H1 (cell line): ENCODE results near the gene SSPN. TPM values are rescaled to one million over a fixed set of nuclear protein-coding genes. Genes with fewer than 3 reads are reported as not detected.

Experiments used
- CTCF ChIA-PET: fragments of 300-600 bp; sonication (Branson Sonifier 250); formaldehyde crosslinking; loops from one replicate; lab custom pipeline; 2021; ENCODE audit not compliant: partially characterized antibody; lab: Charles Lee
- POLR2A ChIA-PET: fragments of 300-600 bp; sonication (Branson Sonifier 250); formaldehyde crosslinking; loops from one replicate; lab custom pipeline; 2021; ENCODE audit warnings: inconsistent platforms; ENCODE audit not compliant: partially characterized antibody; lab: Charles Lee
- DNase-seq, 2 experiments: peaks; one replicate each; pipeline versions ENCODE4 v3.0.0 to v3.0.0-alpha.2; 2010 to 2022; ENCODE audit warnings: low spot score in 2 of 2, low read depth in 1 of 2, mixed read lengths in 1 of 2
- FAIRE-seq: peaks from 2 replicates; lab custom pipeline; 2011; peaks lifted over from hg19 to GRCh38; lab: Jason Lieb, UNC
- H2AFZ ChIP-seq: 2 replicates; pipeline ENCODE4 v1.8.1; 2012; ENCODE audit warnings: low read length, inconsistent platforms
- H2AK5ac ChIP-seq: 2 replicates; pipeline ENCODE4 v1.6.1; 2013; ENCODE audit warnings: low read depth, low read length
- H2BK120ac ChIP-seq: replicated peaks from 2 replicates; pipeline ENCODE3; 2013; ENCODE audit warnings: low read depth, low read length, inconsistent platforms
- H2BK12ac ChIP-seq: 2 replicates; pipeline ENCODE4 v1.6.1; 2013; ENCODE audit warnings: low read depth, low read length
- H2BK15ac ChIP-seq: 2 replicates; pipeline ENCODE4 v1.6.1; 2013; ENCODE audit warnings: low read length
- H2BK20ac ChIP-seq: 2 replicates; pipeline ENCODE4 v1.6.1; 2013; ENCODE audit warnings: low read length
- H2BK5ac ChIP-seq: 2 replicates; pipeline ENCODE4 v1.6.1; 2013; ENCODE audit warnings: low read depth, low read length
- H3K14ac ChIP-seq: 2 replicates; pipeline ENCODE4 v1.6.1; 2013; ENCODE audit warnings: inconsistent platforms; ENCODE audit not compliant: insufficient read length
- H3K18ac ChIP-seq: 2 replicates; pipeline ENCODE4 v1.6.1; 2013; ENCODE audit warnings: low read length; ENCODE audit errors: extremely low read depth
- H3K23ac ChIP-seq: 2 replicates; pipeline ENCODE4 v1.6.1; 2013; ENCODE audit warnings: inconsistent platforms; ENCODE audit not compliant: insufficient read length
- H3K23me2 ChIP-seq: 2 replicates; pipeline ENCODE4 v1.6.1; 2013; ENCODE audit warnings: low read depth, low read length
- H3K27ac ChIP-seq: 2 replicates; pipeline ENCODE4 v1.6.1; 2011; ENCODE audit warnings: low read depth, low read length, inconsistent platforms
- H3K27me3 ChIP-seq, 4 experiments: replicated peaks in 1 of 4; 1 replicate in 1 of 4; 2 replicates in 3 of 4; pipeline versions ENCODE4 v1.6.1 to v1.8.1; 2011 to 2013; ENCODE audit warnings: low read length in 3 of 4, mild to moderate bottlenecking in 3 of 4, inconsistent platforms in 2 of 4, mixed read lengths in 2 of 4, moderate library complexity in 1 of 4; ENCODE audit not compliant: control insufficient read depth in 3 of 4, insufficient read depth in 3 of 4; ENCODE audit errors: extremely low read depth in 1 of 4
- H3K36me3 ChIP-seq, 4 experiments: 2 replicates each; pipeline versions ENCODE4 v1.6.1 to v1.8.1; 2011 to 2013; ENCODE audit warnings: mild to moderate bottlenecking in 4 of 4, low read length in 3 of 4, moderate library complexity in 2 of 4, control low read depth in 1 of 4, inconsistent platforms in 1 of 4; ENCODE audit not compliant: insufficient read depth in 4 of 4, control insufficient read depth in 2 of 4
- H3K4ac ChIP-seq: replicated peaks from 2 replicates; pipeline ENCODE3; 2013; ENCODE audit warnings: low read length, low read depth, mixed read lengths, inconsistent platforms; ENCODE audit not compliant: insufficient read length
- H3K4me1 ChIP-seq, 4 experiments: replicated peaks in 1 of 4; 1 replicate in 1 of 4; 2 replicates in 3 of 4; pipeline versions ENCODE4 v1.6.1 to v1.8.1; 2011 to 2013; ENCODE audit warnings: low read length in 3 of 4, inconsistent platforms in 2 of 4, mixed read lengths in 1 of 4; ENCODE audit not compliant: insufficient read depth in 4 of 4, control insufficient read depth in 3 of 4
- H3K4me2 ChIP-seq, 2 experiments: 2 replicates each; pipeline versions ENCODE4 v1.6.1 to v1.8.1; 2011 to 2013; ENCODE audit warnings: low read depth in 2 of 2, low read length in 2 of 2, control low read depth in 1 of 2, inconsistent platforms in 1 of 2, mild to moderate bottlenecking in 1 of 2; ENCODE audit not compliant: insufficient read depth in 1 of 2
- H3K4me3 ChIP-seq, 4 experiments: fragments of 200-600, 300-600 bp in 1 of 4; sonication (generic), shearing (Covaris generic), sonication (Bioruptor Twin) in 1 of 4; 2 replicates each; pipeline versions ENCODE4 v1.5.1 to v1.8.1; 2011 to 2016; ENCODE audit warnings: low read length in 4 of 4, low read depth in 3 of 4, control low read depth in 2 of 4, inconsistent platforms in 2 of 4, mild to moderate bottlenecking in 2 of 4, mixed read lengths in 1 of 4, moderate library complexity in 1 of 4; ENCODE audit not compliant: insufficient read depth in 2 of 4; ENCODE audit errors: extremely low read depth in 1 of 4
- H3K56ac ChIP-seq: replicated peaks from 2 replicates; pipeline ENCODE3; 2013; ENCODE audit warnings: low read depth, mild to moderate bottlenecking, mixed read lengths, low read length, inconsistent platforms; ENCODE audit not compliant: insufficient read length
- H3K79me1 ChIP-seq: 2 replicates; pipeline ENCODE4 v1.6.1; 2013; ENCODE audit warnings: low read depth, low read length, control low read depth
- H3K79me2 ChIP-seq, 2 experiments: 2 replicates each; pipeline versions ENCODE4 v1.6.1 to v1.8.1; 2012 to 2013; ENCODE audit warnings: low read length in 2 of 2, mild to moderate bottlenecking in 2 of 2, inconsistent platforms in 1 of 2; ENCODE audit not compliant: insufficient read depth in 2 of 2, control insufficient read depth in 1 of 2
- H3K9ac ChIP-seq, 4 experiments: replicated peaks in 1 of 4; 1 replicate in 1 of 4; 2 replicates in 3 of 4; pipeline versions ENCODE4 v1.6.1 to v1.8.1; 2011 to 2013; ENCODE audit warnings: low read depth in 3 of 4, low read length in 3 of 4, control low read depth in 2 of 4, mild to moderate bottlenecking in 2 of 4, moderate library complexity in 2 of 4, inconsistent platforms in 1 of 4; ENCODE audit errors: extremely low read depth in 1 of 4
- H3K9me3 ChIP-seq, 2 experiments: 2 replicates each; pipeline versions ENCODE4 v1.6.1 to v1.8.1; 2012 to 2013; ENCODE audit warnings: mild to moderate bottlenecking in 2 of 2, moderate library complexity in 2 of 2, control low read depth in 1 of 2, inconsistent platforms in 1 of 2, low read depth in 1 of 2, low read length in 1 of 2, mixed read lengths in 1 of 2; ENCODE audit not compliant: insufficient read depth in 2 of 2
- H4K20me1 ChIP-seq, 2 experiments: replicated peaks in 1 of 2; 2 replicates each; pipeline versions ENCODE3 to v1.8.1; 2011 to 2013; ENCODE audit warnings: inconsistent platforms in 2 of 2, low read length in 2 of 2, mild to moderate bottlenecking in 1 of 2; ENCODE audit not compliant: insufficient read depth in 2 of 2, control insufficient read depth in 1 of 2
- H4K5ac ChIP-seq: 2 replicates; pipeline ENCODE4 v1.6.1; 2013; ENCODE audit warnings: low read length, low read depth, mixed read lengths, inconsistent platforms; ENCODE audit not compliant: insufficient read length
- H4K8ac ChIP-seq: 2 replicates; pipeline ENCODE4 v1.8.0; 2013; ENCODE audit warnings: mild to moderate bottlenecking, moderate library complexity, low read length, inconsistent platforms; ENCODE audit not compliant: insufficient read depth; ENCODE audit errors: extremely low read depth
- H4K91ac ChIP-seq: replicated peaks from 2 replicates; pipeline ENCODE3; 2013; ENCODE audit warnings: low read length, mixed read lengths, inconsistent platforms; ENCODE audit not compliant: insufficient read length
- ASH2L ChIP-seq: fragments of 200-600, 300-600 bp; sonication (generic); IDR thresholded peaks from one replicate; pipeline ENCODE4 v1.7.1; 2017; ENCODE audit warnings: low read length
- CEBPB ChIP-seq: IDR thresholded peaks from 2 replicates; pipeline ENCODE4 v1.6.1; 2012; ENCODE audit warnings: low read depth, low read length
- CHD2 ChIP-seq: IDR thresholded peaks from 2 replicates; pipeline ENCODE4 v1.6.1; 2012; ENCODE audit warnings: low read length, improper control_type of control experiment
- EP300 ChIP-seq, 2 experiments: IDR thresholded peaks; 1 replicate in 1 of 2; 2 replicates in 1 of 2; pipeline ENCODE4 v1.6.1; 2011 to 2012; ENCODE audit warnings: low read depth in 2 of 2, low read length in 2 of 2, mild to moderate bottlenecking in 2 of 2, borderline replicate concordance in 1 of 2, inconsistent platforms in 1 of 2, moderate library complexity in 1 of 2
- EZH2 ChIP-seq: fragments of 200-600 bp; sonication (generic); IDR thresholded peaks from 2 replicates; pipeline ENCODE4 v1.7.1; 2012; ENCODE audit warnings: low read depth, mild to moderate bottlenecking, moderate library complexity, low read length, inconsistent platforms; ENCODE audit not compliant: severe bottlenecking
- JUN ChIP-seq: IDR thresholded peaks from 2 replicates; pipeline ENCODE4 v1.6.1; 2011; ENCODE audit warnings: low read depth, mild to moderate bottlenecking, improper control_type of control experiment, low read length
- PHF8 ChIP-seq: fragments of 200-600 bp; sonication (generic); conservative IDR thresholded peaks from 2 replicates; pipeline ENCODE4 v1.7.1; 2012; ENCODE audit warnings: low read depth, mild to moderate bottlenecking, inconsistent platforms, low read length, moderate library complexity
- RFX5 ChIP-seq: IDR thresholded peaks from 2 replicates; pipeline ENCODE4 v1.6.1; 2011; ENCODE audit warnings: low read depth, low read length, improper control_type of control experiment, borderline replicate concordance
- SIN3A ChIP-seq, 2 experiments: IDR thresholded peaks in 1 of 2; conservative IDR thresholded peaks in 1 of 2; 2 replicates each; pipeline ENCODE4 v1.6.1; 2011 to 2012; ENCODE audit warnings: low read length in 2 of 2, improper control_type of control experiment in 1 of 2, low read depth in 1 of 2, mild to moderate bottlenecking in 1 of 2
- SIRT6 ChIP-seq: IDR thresholded peaks from one replicate; pipeline ENCODE4 v1.7.1; 2012; ENCODE audit warnings: low read length, inconsistent platforms
- SP2 ChIP-seq: IDR thresholded peaks from 2 replicates; pipeline ENCODE4 v1.6.1; 2012; ENCODE audit warnings: mild to moderate bottlenecking, low read length, inconsistent platforms
- SRF ChIP-seq: IDR thresholded peaks from 2 replicates; pipeline ENCODE4 v1.6.1; 2011; ENCODE audit warnings: mild to moderate bottlenecking, low read depth, low read length, moderate library complexity
- TCF12 ChIP-seq: IDR thresholded peaks from 2 replicates; pipeline ENCODE4 v1.6.1; 2011; ENCODE audit warnings: low read depth, mild to moderate bottlenecking, low read length
- WGBS, 2 experiments: shearing (Covaris generic) in 1 of 2; methylation state at CpG; one replicate each; pipeline versions ENCODE4 v1.1.6 to v1.1.7; 2013 to 2015; ENCODE audit warnings: low lambda C conversion rate in 2 of 2, mixed read lengths in 2 of 2, inconsistent platforms in 1 of 2, low coverage in 1 of 2, missing lambda C conversion rate in 1 of 2; ENCODE audit not compliant: insufficient replicate concordance in 2 of 2, insufficient coverage in 1 of 2, insufficient read length in 1 of 2; ENCODE audit errors: extremely low coverage in 1 of 2, missing lambda C conversion rate in 1 of 2; 5-methylcytosine and 5-hydroxymethylcytosine counted together
- polyA plus RNA-seq, 7 experiments: library from polyadenylated mRNA; depleted of rRNA in 3 of 7; stranded (reverse) in 5 of 7; unstranded in 2 of 7; fragments of >200 nt in 5 of 7; fragments of 200-250 nt in 2 of 7; gene quantifications; 1 replicate in 5 of 7; 2 replicates in 1 of 7; 4 replicates in 1 of 7; pipeline versions ENCODE4 v1.2.1 to v1.2.3, GENCODE V29; 2011 to 2013; ENCODE audit warnings: missing spikeins in 2 of 7, mixed read lengths in 2 of 7
- total RNA-seq: library from RNA; stranded (reverse); fragmentation: NEBNext Ultra II Directional; extraction: Animal tissue kit (Norgen Biotek cat#: 25700); gene quantifications from 2 replicates; pipeline ENCODE4 v1.2.1, GENCODE V29; 2021
- TF ChIP-seq, protein P1 (sequence below): IDR thresholded peaks from 2 replicates; pipeline ENCODE4 v1.6.1; 2012; ENCODE audit warnings: low read length, inconsistent platforms

The SSPN gene
- total and polyA plus RNA-seq, 2 of the 8 experiments (the other 6 are each of a cell fraction or from before 2014, with no cell fraction given), result 0.86 to 1.8 TPM

DNA sequence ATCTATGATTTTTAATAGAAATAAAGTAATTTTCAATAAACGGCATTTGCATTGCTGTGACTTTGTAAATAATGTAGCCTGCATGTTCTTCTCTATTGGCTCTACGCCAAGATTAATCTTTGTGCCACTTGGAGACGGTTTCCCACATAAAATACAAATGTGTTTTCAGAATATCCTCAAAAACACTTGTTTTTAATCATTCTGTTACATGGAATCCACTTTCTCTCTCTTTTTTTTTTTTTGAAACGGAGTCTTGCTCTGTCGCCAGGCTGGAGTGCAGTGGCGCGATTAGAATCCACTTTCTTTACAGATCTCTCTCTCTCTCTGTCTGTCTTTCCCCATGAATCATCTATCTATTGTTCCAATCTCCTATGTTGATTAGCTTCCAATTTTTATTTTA is 22.8 kb upstream of the SSPN start:
- no peaks in the 10 kb centered on the region for H3K36me3 ChIP-seq
- 88% methylated on average over 7 of the region's 7 CpGs; no CpG with 5 or more reads in 1 of the 2 experiments for WGBS, 2 experiments
- H2AFZ ChIP-seq, result no peak overlapping the region
- no peak overlapping the region for H3K9ac ChIP-seq
- H3K23me2 ChIP-seq, result no peaks in the 10 kb centered on the region
- H2BK15ac ChIP-seq, result no peak overlapping the region
- no peak overlapping the region for H2BK5ac ChIP-seq
- H4K5ac ChIP-seq, result no peak overlapping the region
- H3K9me3 ChIP-seq, result no peaks in the 10 kb centered on the region
- no peaks in the 10 kb centered on the region for H4K20me1 ChIP-seq
- ChIA-PET POLR2A (no interaction called here), CTCF (no interaction called here)
- H3K27me3 ChIP-seq, result no peaks in the 10 kb centered on the region
- H3K4ac ChIP-seq, result no peak overlapping the region
- no peak overlapping the region for H3K4me3 ChIP-seq
- H4K91ac ChIP-seq, result no peak overlapping the region
- H3K56ac ChIP-seq, result no peak overlapping the region
- H2BK12ac ChIP-seq, result no peak overlapping the region
- H3K27ac ChIP-seq, result no peak overlapping the region
- no peak overlapping the region for H3K14ac ChIP-seq
- H3K18ac ChIP-seq, result no peak overlapping the region
- H2BK20ac ChIP-seq, result no peak overlapping the region
- no peak overlapping the region for H4K8ac ChIP-seq
- no peak for FAIRE-seq
- no peak for DNase-seq
- H3K4me1 ChIP-seq, result no peaks in the 10 kb centered on the region
- no peak overlapping the region for H2BK120ac ChIP-seq
- H2AK5ac ChIP-seq, result no peak overlapping the region
- H3K4me2 ChIP-seq, result no peak overlapping the region
- no peaks in the 10 kb centered on the region for H3K79me2 ChIP-seq
- no peaks in the 10 kb centered on the region for H3K79me1 ChIP-seq
- H3K23ac ChIP-seq, result no peak overlapping the region
- TF ChIP-seq RFX5, result no peak
- TF ChIP-seq TCF12, result no peak
- no peak for TF ChIP-seq SIRT6
- no peak for TF ChIP-seq SIN3A (conservative IDR thresholded peaks at IDR 0.05 in 1 of 2, IDR thresholded peaks at IDR 0.05 in 1 of 2; ENCODE audit: low read depth in 1 of 2, low read length in 2 of 2)
- no peak for TF ChIP-seq SP2
- TF ChIP-seq EP300 (IDR thresholded peaks at IDR 0.05; ENCODE audit: borderline replicate concordance in 1 of 2, low read depth in 2 of 2, low read length in 2 of 2), result no peak
- TF ChIP-seq, protein P1, sequence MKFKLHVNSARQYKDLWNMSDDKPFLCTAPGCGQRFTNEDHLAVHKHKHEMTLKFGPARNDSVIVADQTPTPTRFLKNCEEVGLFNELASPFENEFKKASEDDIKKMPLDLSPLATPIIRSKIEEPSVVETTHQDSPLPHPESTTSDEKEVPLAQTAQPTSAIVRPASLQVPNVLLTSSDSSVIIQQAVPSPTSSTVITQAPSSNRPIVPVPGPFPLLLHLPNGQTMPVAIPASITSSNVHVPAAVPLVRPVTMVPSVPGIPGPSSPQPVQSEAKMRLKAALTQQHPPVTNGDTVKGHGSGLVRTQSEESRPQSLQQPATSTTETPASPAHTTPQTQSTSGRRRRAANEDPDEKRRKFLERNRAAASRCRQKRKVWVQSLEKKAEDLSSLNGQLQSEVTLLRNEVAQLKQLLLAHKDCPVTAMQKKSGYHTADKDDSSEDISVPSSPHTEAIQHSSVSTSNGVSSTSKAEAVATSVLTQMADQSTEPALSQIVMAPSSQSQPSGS, result no peak
- no peak for TF ChIP-seq CEBPB
- TF ChIP-seq EZH2, result no peak
- no peak for TF ChIP-seq CHD2
- TF ChIP-seq JUN, result no peak
- TF ChIP-seq PHF8, result no peak
- no peak for TF ChIP-seq ASH2L
- TF ChIP-seq SRF, result no peak
